ENCODE results near the gene CACNA1D. TPM values are rescaled to one million over a fixed set of nuclear protein-coding genes. Genes with fewer than 3 reads are reported as not detected.

Gene CACNA1D
- total and polyA plus RNA-seq, 8 donors = 0.31 to 36.5 (median 12.5) TPM

GRCh38 chr3:53823026-53823955 is 328.9 kb downstream of the CACNA1D start:
- 87 to 98% (median 97%) methylated on average over 10 to 67 of the region's 67 CpGs for WGBS, 5 donors
- peak in 1 of 2 donors; percentile 14 for DNase-seq

DNA sequence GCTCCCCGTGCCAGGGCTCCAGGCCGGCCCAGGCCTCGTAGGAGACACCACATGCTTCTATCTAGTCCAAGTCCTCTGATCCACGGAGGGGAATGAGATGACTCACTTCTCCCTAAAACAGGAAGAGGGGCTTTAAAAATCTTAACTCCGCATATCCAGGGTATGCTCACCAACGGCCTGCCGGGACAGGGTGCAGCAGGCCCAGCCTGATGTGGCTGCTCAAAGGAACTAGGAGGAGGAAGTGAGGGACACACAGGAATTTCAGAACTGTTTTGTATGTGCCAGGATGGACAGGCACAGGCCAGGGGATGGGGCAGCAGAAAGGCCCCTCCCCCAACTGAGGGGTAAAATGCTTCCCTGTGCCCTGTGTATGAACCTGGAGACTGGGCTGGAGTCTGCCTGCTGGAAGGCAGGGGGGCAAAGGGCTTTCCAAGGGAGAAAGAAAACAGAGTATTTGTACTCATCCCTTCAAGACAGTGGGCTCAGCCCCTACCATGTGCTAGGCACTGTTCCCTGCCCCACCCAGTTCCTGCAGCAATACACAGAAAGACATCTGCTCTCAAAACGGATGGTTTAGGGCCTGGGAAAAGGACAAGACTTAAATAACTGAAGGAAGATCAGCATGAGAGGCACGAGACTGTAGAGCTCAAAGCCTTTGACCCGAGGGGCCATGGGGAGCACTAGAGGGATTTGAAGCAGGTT is 329.7 kb downstream of the CACNA1D start:
- DNase-seq = peak in 1 of 2 donors; percentile 8
- intact Hi-C loops (cut with DNase I; ENCODE audit: low total_unique reads) = no loop called here
- Histone ChIP-seq H3K27ac (no peak overlapping the region), H3K36me3 (peaks cover 9 to 48% (median 44%) of the 10 kb centered on the region in 4 donors), H3K9me3 (no peaks in the 10 kb centered on the region), H3K4me1 (no peaks in the 10 kb centered on the region), H3K4me3 (no peak overlapping the region), H3K27me3 (no peaks in the 10 kb centered on the region)
- whole genome bisulfite sequencing, 5 donors = 72 to 76% (median 76%) methylated on average over 7 to 10 of the region's 10 CpGs
- no peak for TF ChIP-seq POLR2AphosphoS5 (IDR thresholded peaks at IDR 0.05)
- no peak for TF ChIP-seq CTCF (IDR thresholded peaks at IDR 0.05)
- no peak for TF ChIP-seq POLR2A (IDR thresholded peaks at IDR 0.05)
- TF ChIP-seq EP300 (IDR thresholded peaks at IDR 0.05) = no peak

More at GRCh38 chr3:53823026-53823955, 328.9 kb downstream of the CACNA1D start:
- no peaks in the 10 kb centered on the region for H3K4me1 ChIP-seq
- H3K9me3 ChIP-seq = no peaks in the 10 kb centered on the region
- no peak overlapping the region for H3K4me3 ChIP-seq
- TF ChIP-seq EP300 (IDR thresholded peaks at IDR 0.05) (no peak), POLR2A (IDR thresholded peaks at IDR 0.05) (no peak), CTCF (IDR thresholded peaks at IDR 0.05) (no peak), POLR2AphosphoS5 (IDR thresholded peaks at IDR 0.05) (no peak)
- peaks cover 9 to 57% (median 52%) of the 10 kb centered on the region in 4 donors for H3K36me3 ChIP-seq
- H3K27me3 ChIP-seq = no peaks in the 10 kb centered on the region
- H3K27ac ChIP-seq = no peak overlapping the region
- intact Hi-C loops (cut with DNase I; ENCODE audit: low total_unique reads) = no loop called here

- no peaks in the 10 kb centered on the region for H3K4me1 ChIP-seq
- H3K4me3 ChIP-seq = no peak overlapping the region
- no peaks in the 10 kb centered on the region for H3K27me3 ChIP-seq
- TF ChIP-seq POLR2A (IDR thresholded peaks at IDR 0.05) (no peak), EP300 (IDR thresholded peaks at IDR 0.05) (no peak), POLR2AphosphoS5 (IDR thresholded peaks at IDR 0.05) (no peak), CTCF (IDR thresholded peaks at IDR 0.05) (no peak)
- peak in 1 of 2 donors; percentile 9 for DNase-seq
- no peaks in the 10 kb centered on the region for H3K9me3 ChIP-seq
- 68 to 85% (median 78%) methylated on average over 4 of the region's 4 CpGs for WGBS, 5 donors
- intact Hi-C loops (cut with DNase I; ENCODE audit: low total_unique reads) = no loop called here
- peaks cover 4 to 42% (median 37%) of the 10 kb centered on the region in 4 donors for H3K36me3 ChIP-seq
- no peak overlapping the region for H3K27ac ChIP-seq
These were observed 330.4 kb downstream of the CACNA1D start for GRCh38 chr3:53824795-53825194.

GRCh38 chr3:53826048-53826447 is 331.6 kb downstream of the CACNA1D start:
- DNase-seq = no peak
- peaks cover 0 to 33% (median 28%) of the 10 kb centered on the region in 4 donors for H3K36me3 ChIP-seq
- H3K4me1 ChIP-seq = no peaks in the 10 kb centered on the region
- no peaks in the 10 kb centered on the region for H3K9me3 ChIP-seq
- no peaks in the 10 kb centered on the region for H3K27me3 ChIP-seq
- TF ChIP-seq CTCF (IDR thresholded peaks at IDR 0.05) (no peak), EP300 (IDR thresholded peaks at IDR 0.05) (no peak), POLR2AphosphoS5 (IDR thresholded peaks at IDR 0.05) (no peak), POLR2A (IDR thresholded peaks at IDR 0.05) (no peak)
- intact Hi-C loops (cut with DNase I; ENCODE audit: low total_unique reads) = no loop called here
- 35 to 58% (median 52%) methylated on average over 1 of the region's 1 CpG for WGBS, 5 donors
- no peak overlapping the region for H3K4me3 ChIP-seq
- H3K27ac ChIP-seq = no peak overlapping the region
